Measurements from ENCODE around the gene PRF1.

GRCh38 chr10:70555371-70555770, 47.2 kb downstream of the PRF1 start:
- no peak for TF ChIP-seq CTCF (IDR thresholded peaks at IDR 0.05)
- no peak for TF ChIP-seq ZFX (IDR thresholded peaks at IDR 0.05; ENCODE audit: borderline replicate concordance)
